ENCODE data around the gene BBOX1.

BBOX1 gene

GRCh38 chr11:27002431-27002830 lies 38.2 kb upstream of the BBOX1 start:
- H3K36me3 ChIP-seq (ENCODE audit: control insufficient read depth in 1 of 2, insufficient read depth in 2 of 2, low read depth in 1 of 2, low read length in 2 of 2) = no peaks in the 10 kb centered on the region
- no peak overlapping the region for H3K9ac ChIP-seq (ENCODE audit: low read length)
- H3K23ac ChIP-seq (ENCODE audit: low read length in 2 of 2) = no peak overlapping the region
- no peak overlapping the region for H3K4me2 ChIP-seq (ENCODE audit: low read length, poor library complexity, severe bottlenecking)
- no peak overlapping the region for H2AFZ ChIP-seq (ENCODE audit: low read depth, low read length)
- no peak for DNase-seq
- H3K18ac ChIP-seq (ENCODE audit: low read depth in 1 of 2, low read length in 2 of 2) = no peak overlapping the region
- WGBS = 57% methylated on average over 2 of the region's 3 CpGs
- no peak overlapping the region for H2AK5ac ChIP-seq (ENCODE audit: low read length, severe bottlenecking)
- no peak overlapping the region for H2BK12ac ChIP-seq (ENCODE audit: low read length in 2 of 2)
- H3K27ac ChIP-seq (ENCODE audit: low read length, poor library complexity, severe bottlenecking) = no peak overlapping the region
- H2BK15ac ChIP-seq (ENCODE audit: low read depth, poor library complexity, severe bottlenecking) = no peak overlapping the region
- H3K4ac ChIP-seq (ENCODE audit: low read depth in 1 of 2, low read length in 2 of 2) = no peak overlapping the region
- H4K8ac ChIP-seq (ENCODE audit: low read length) = no peak overlapping the region
- no peaks in the 10 kb centered on the region for H3K9me3 ChIP-seq (ENCODE audit: control insufficient read depth, low read length)
- no peak overlapping the region for H2BK120ac ChIP-seq (ENCODE audit: low read depth, low read length)
- H3K14ac ChIP-seq (ENCODE audit: low read length in 2 of 2) = no peak overlapping the region
- no peak overlapping the region for H3K4me3 ChIP-seq (ENCODE audit: insufficient read depth in 1 of 2, low read depth in 1 of 2, low read length in 2 of 2)
- H4K91ac ChIP-seq (ENCODE audit: low read length) = no peak overlapping the region
- H3K79me1 ChIP-seq (replicated peaks; ENCODE audit: low read length, poor library complexity, severe bottlenecking) = no peaks in the 10 kb centered on the region
- H2BK5ac ChIP-seq (ENCODE audit: low read depth, low read length, poor library complexity, severe bottlenecking) = no peak overlapping the region
- no peaks in the 10 kb centered on the region for H3K4me1 ChIP-seq (ENCODE audit: control insufficient read depth, insufficient read depth, low read depth, low read length)
- H3K27me3 ChIP-seq (ENCODE audit: control insufficient read depth in 1 of 2, insufficient read depth in 1 of 2, low read length in 2 of 2) = no peaks in the 10 kb centered on the region

- Histone ChIP-seq H3K9me3 (ENCODE audit: control insufficient read depth, low read length) (no peaks in the 10 kb centered on the region), H3K27ac (ENCODE audit: low read length, poor library complexity, severe bottlenecking) (no peak overlapping the region), H3K4me2 (ENCODE audit: low read length, poor library complexity, severe bottlenecking) (no peak overlapping the region), H3K27me3 (ENCODE audit: control insufficient read depth in 1 of 2, insufficient read depth in 1 of 2, low read length in 2 of 2) (no peaks in the 10 kb centered on the region), H3K14ac (ENCODE audit: low read length in 2 of 2) (no peak overlapping the region), H2AFZ (ENCODE audit: low read depth, low read length) (no peak overlapping the region), H2BK12ac (ENCODE audit: low read length in 2 of 2) (no peak overlapping the region), H3K4ac (ENCODE audit: low read depth in 1 of 2, low read length in 2 of 2) (peak overlapping the region in 1 of 2 experiments; percentile 56), H3K18ac (ENCODE audit: low read depth in 1 of 2, low read length in 2 of 2) (no peak overlapping the region), H3K23ac (ENCODE audit: low read length in 2 of 2) (no peak overlapping the region), H3K4me1 (ENCODE audit: control insufficient read depth, insufficient read depth, low read depth, low read length) (no peaks in the 10 kb centered on the region), H2BK5ac (ENCODE audit: low read depth, low read length, poor library complexity, severe bottlenecking) (no peak overlapping the region), H3K4me3 (ENCODE audit: insufficient read depth in 1 of 2, low read depth in 1 of 2, low read length in 2 of 2) (no peak overlapping the region), H3K36me3 (ENCODE audit: control insufficient read depth in 1 of 2, insufficient read depth in 2 of 2, low read depth in 1 of 2, low read length in 2 of 2) (no peaks in the 10 kb centered on the region), H2BK15ac (ENCODE audit: low read depth, poor library complexity, severe bottlenecking) (no peak overlapping the region), H4K91ac (ENCODE audit: low read length) (no peak overlapping the region), H3K79me1 (replicated peaks; ENCODE audit: low read length, poor library complexity, severe bottlenecking) (no peaks in the 10 kb centered on the region), H2BK120ac (ENCODE audit: low read depth, low read length) (no peak overlapping the region), H2AK5ac (ENCODE audit: low read length, severe bottlenecking) (no peak overlapping the region), H4K8ac (ENCODE audit: low read length) (no peak overlapping the region), H3K9ac (ENCODE audit: low read length) (no peak overlapping the region)
- no peak for DNase-seq
- WGBS = 27% methylated on average over 3 of the region's 4 CpGs
These were observed 37.8 kb upstream of the BBOX1 start for GRCh38 chr11:27002838-27003237.

GRCh38 chr11:27004103-27004502 lies 36.5 kb upstream of the BBOX1 start:
- H3K9me3 ChIP-seq (ENCODE audit: control insufficient read depth, low read length) = no peaks in the 10 kb centered on the region
- H4K91ac ChIP-seq (ENCODE audit: low read length) = no peak overlapping the region
- no peak overlapping the region for H3K27ac ChIP-seq (ENCODE audit: low read length, poor library complexity, severe bottlenecking)
- 96% methylated on average over 2 of the region's 2 CpGs for WGBS
- H3K4me3 ChIP-seq (ENCODE audit: insufficient read depth in 1 of 2, low read depth in 1 of 2, low read length in 2 of 2) = no peak overlapping the region
- DNase-seq = no peak
- no peak overlapping the region for H2AFZ ChIP-seq (ENCODE audit: low read depth, low read length)
- H2BK15ac ChIP-seq (ENCODE audit: low read depth, poor library complexity, severe bottlenecking) = no peak overlapping the region
- H3K4ac ChIP-seq (ENCODE audit: low read depth in 1 of 2, low read length in 2 of 2) = no peak overlapping the region
- no peak overlapping the region for H2BK5ac ChIP-seq (ENCODE audit: low read depth, low read length, poor library complexity, severe bottlenecking)
- no peak overlapping the region for H3K9ac ChIP-seq (ENCODE audit: low read length)
- H2BK12ac ChIP-seq (ENCODE audit: low read length in 2 of 2) = peak overlapping the region in 1 of 2 experiments; percentile 11
- no peaks in the 10 kb centered on the region for H3K79me1 ChIP-seq (replicated peaks; ENCODE audit: low read length, poor library complexity, severe bottlenecking)
- H3K27me3 ChIP-seq (ENCODE audit: control insufficient read depth in 1 of 2, insufficient read depth in 1 of 2, low read length in 2 of 2) = no peaks in the 10 kb centered on the region
- no peaks in the 10 kb centered on the region for H3K36me3 ChIP-seq (ENCODE audit: control insufficient read depth in 1 of 2, insufficient read depth in 2 of 2, low read depth in 1 of 2, low read length in 2 of 2)
- no peak overlapping the region for H3K14ac ChIP-seq (ENCODE audit: low read length in 2 of 2)
- H2BK120ac ChIP-seq (ENCODE audit: low read depth, low read length) = no peak overlapping the region
- H2AK5ac ChIP-seq (ENCODE audit: low read length, severe bottlenecking) = no peak overlapping the region
- no peak overlapping the region for H3K4me2 ChIP-seq (ENCODE audit: low read length, poor library complexity, severe bottlenecking)
- H3K18ac ChIP-seq (ENCODE audit: low read depth in 1 of 2, low read length in 2 of 2) = no peak overlapping the region
- H4K8ac ChIP-seq (ENCODE audit: low read length) = no peak overlapping the region
- H3K23ac ChIP-seq (ENCODE audit: low read length in 2 of 2) = no peak overlapping the region
- no peaks in the 10 kb centered on the region for H3K4me1 ChIP-seq (ENCODE audit: control insufficient read depth, insufficient read depth, low read depth, low read length)

GRCh38 chr11:27008811-27009535 lies 31.6 kb upstream of the BBOX1 start:
- Histone ChIP-seq H3K79me1 (replicated peaks; ENCODE audit: low read length, poor library complexity, severe bottlenecking) (no peaks in the 10 kb centered on the region), H4K91ac (ENCODE audit: low read length) (no peak overlapping the region), H3K18ac (ENCODE audit: low read depth in 1 of 2, low read length in 2 of 2) (no peak overlapping the region), H2BK12ac (ENCODE audit: low read length in 2 of 2) (no peak overlapping the region), H2AK5ac (ENCODE audit: low read length, severe bottlenecking) (no peak overlapping the region), H3K14ac (ENCODE audit: low read length in 2 of 2) (no peak overlapping the region), H2BK5ac (ENCODE audit: low read depth, low read length, poor library complexity, severe bottlenecking) (no peak overlapping the region), H3K36me3 (ENCODE audit: control insufficient read depth in 1 of 2, insufficient read depth in 2 of 2, low read depth in 1 of 2, low read length in 2 of 2) (no peaks in the 10 kb centered on the region), H3K9me3 (ENCODE audit: control insufficient read depth, low read length) (peaks cover 4% of the 10 kb centered on the region), H3K4me1 (ENCODE audit: control insufficient read depth, insufficient read depth, low read depth, low read length) (no peaks in the 10 kb centered on the region), H2AFZ (ENCODE audit: low read depth, low read length) (no peak overlapping the region), H3K4me2 (ENCODE audit: low read length, poor library complexity, severe bottlenecking) (no peak overlapping the region), H2BK120ac (ENCODE audit: low read depth, low read length) (no peak overlapping the region), H3K4me3 (ENCODE audit: insufficient read depth in 1 of 2, low read depth in 1 of 2, low read length in 2 of 2) (no peak overlapping the region), H3K4ac (ENCODE audit: low read depth in 1 of 2, low read length in 2 of 2) (no peak overlapping the region), H3K23ac (ENCODE audit: low read length in 2 of 2) (no peak overlapping the region), H4K8ac (ENCODE audit: low read length) (no peak overlapping the region), H3K27me3 (ENCODE audit: control insufficient read depth in 1 of 2, insufficient read depth in 1 of 2, low read length in 2 of 2) (no peaks in the 10 kb centered on the region), H3K27ac (ENCODE audit: low read length, poor library complexity, severe bottlenecking) (no peak overlapping the region), H2BK15ac (ENCODE audit: low read depth, poor library complexity, severe bottlenecking) (no peak overlapping the region), H3K9ac (ENCODE audit: low read length) (no peak overlapping the region)
- DNase-seq = no peak

Measured in mesenchymal stem cell (in vitro differentiated cells and primary cell).